DOHH2 (cell line): ENCODE results near the gene SKAP1.

Source experiments
- EZH2phosphoT487 ChIP-seq: fragments of 200-600 bp; sonication (generic); IDR thresholded peaks from 2 replicates; pipeline ENCODE4 v1.6.1; 2017; ENCODE audit warnings: borderline replicate concordance, mild to moderate bottlenecking, antibody characterized with exemption, low read length, moderate library complexity, mixed read lengths
- TF ChIP-seq, protein P1 (sequence below): fragments of 200-600 bp; sonication (generic); IDR thresholded peaks from one replicate; pipeline ENCODE4 v1.5.1; 2014; ENCODE audit warnings: antibody characterized with exemption, mild to moderate bottlenecking, low read depth, low read length; ENCODE audit not compliant: poor library complexity, severe bottlenecking

DNA sequence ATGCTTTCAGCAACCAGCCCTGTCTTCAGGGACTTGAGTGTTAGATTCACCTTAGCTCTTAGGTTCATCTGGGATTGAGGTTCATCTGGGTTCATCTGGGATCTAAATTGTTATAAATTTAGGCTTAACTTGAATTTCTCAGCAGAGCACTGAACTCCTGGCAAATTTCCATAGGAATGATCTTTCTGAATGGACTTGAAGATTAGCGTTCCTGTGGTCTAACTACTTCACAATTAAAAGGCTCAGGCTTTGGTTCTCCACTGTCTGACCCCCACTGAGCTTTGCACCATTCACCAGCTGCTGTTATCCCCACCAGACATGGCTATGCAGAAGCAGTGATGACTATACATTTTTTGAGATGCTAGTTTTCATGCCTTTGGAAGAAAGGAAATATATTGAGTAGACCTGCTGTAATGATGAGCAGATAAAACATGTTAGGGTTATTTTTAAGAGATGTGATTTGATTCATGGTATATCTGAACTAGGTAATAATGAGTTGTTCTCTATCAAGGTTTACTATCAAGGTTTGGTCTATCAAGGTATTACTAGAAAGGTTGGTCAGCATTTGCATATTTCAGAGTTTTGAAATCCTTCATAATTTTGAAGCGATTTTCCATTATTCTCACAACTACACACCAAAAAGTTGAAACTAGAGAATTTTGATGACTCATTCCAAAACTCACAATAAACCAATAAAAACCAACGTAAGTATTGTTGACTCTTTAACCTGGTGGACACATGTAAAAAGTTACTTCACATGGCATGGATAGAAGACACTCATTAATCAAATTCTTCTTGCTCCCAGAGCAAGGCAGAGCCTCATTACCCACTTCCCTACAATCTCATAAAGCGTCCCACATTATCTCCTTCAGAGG is 250.7 kb downstream of the SKAP1 start:
- TF ChIP-seq, protein P1, sequence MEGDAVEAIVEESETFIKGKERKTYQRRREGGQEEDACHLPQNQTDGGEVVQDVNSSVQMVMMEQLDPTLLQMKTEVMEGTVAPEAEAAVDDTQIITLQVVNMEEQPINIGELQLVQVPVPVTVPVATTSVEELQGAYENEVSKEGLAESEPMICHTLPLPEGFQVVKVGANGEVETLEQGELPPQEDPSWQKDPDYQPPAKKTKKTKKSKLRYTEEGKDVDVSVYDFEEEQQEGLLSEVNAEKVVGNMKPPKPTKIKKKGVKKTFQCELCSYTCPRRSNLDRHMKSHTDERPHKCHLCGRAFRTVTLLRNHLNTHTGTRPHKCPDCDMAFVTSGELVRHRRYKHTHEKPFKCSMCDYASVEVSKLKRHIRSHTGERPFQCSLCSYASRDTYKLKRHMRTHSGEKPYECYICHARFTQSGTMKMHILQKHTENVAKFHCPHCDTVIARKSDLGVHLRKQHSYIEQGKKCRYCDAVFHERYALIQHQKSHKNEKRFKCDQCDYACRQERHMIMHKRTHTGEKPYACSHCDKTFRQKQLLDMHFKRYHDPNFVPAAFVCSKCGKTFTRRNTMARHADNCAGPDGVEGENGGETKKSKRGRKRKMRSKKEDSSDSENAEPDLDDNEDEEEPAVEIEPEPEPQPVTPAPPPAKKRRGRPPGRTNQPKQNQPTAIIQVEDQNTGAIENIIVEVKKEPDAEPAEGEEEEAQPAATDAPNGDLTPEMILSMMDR = no peak
- TF ChIP-seq EZH2phosphoT487 = no peak
